Activated T-cell treated with anti-CD3 and anti-CD28 coated beads for 24 hours (primary cell): Measurements from ENCODE around the gene TAS2R43.
"Not testable (repeated sequence)": the region's sequence is repeated elsewhere in the genome, so short reads cannot be mapped to it uniquely, and the experiment has no call there.

Experiments
- DNase-seq: peaks from one replicate; pipeline ENCODE4 v3.0.0-alpha.2; 2020; ENCODE audit warnings: low read depth

The TAS2R43 gene

GRCh38 chr12:11092128-11092527, at the start of gene TAS2R43:
TAS2R43 (minus strand) TSS chr12:11092313; CDS start chr12:11092229, 84 bp downstream.
- no peak for DNase-seq

- no peak for DNase-seq
Measured at GRCh38 chr12:11136075-11136474, 44.0 kb upstream of the TAS2R43 start.

- no peak for DNase-seq
Measured at GRCh38 chr12:11134305-11134704, 42.2 kb upstream of the TAS2R43 start, which contains the start of gene TAS2R30. TAS2R30 (minus strand) TSS chr12:11134644; CDS start chr12:11134244, 400 bp downstream.

- no peak for DNase-seq
Measured at GRCh38 chr12:11133816-11134215, 41.7 kb upstream of the TAS2R43 start.

GRCh38 chr12:11133162-11133561, 41.0 kb upstream of the TAS2R43 start:
- no peak for DNase-seq

GRCh38 chr12:11130999-11131398, 38.9 kb upstream of the TAS2R43 start:
- DNase-seq = no peak

GRCh38 chr12:11130382-11130781, 38.3 kb upstream of the TAS2R43 start:
- no peak for DNase-seq

GRCh38 chr12:11114130-11114529, 22.0 kb upstream of the TAS2R43 start:
- DNase-seq = not testable (repeated sequence)

- DNase-seq = not testable (repeated sequence)
Measured at GRCh38 chr12:11111213-11111612, 19.1 kb upstream of the TAS2R43 start.

GRCh38 chr12:11108862-11109261, 16.7 kb upstream of the TAS2R43 start:
- no peak for DNase-seq

- no peak for DNase-seq
Measured at GRCh38 chr12:11107719-11108118, 15.6 kb upstream of the TAS2R43 start.

GRCh38 chr12:11106288-11106687, 14.2 kb upstream of the TAS2R43 start:
- DNase-seq = no peak

GRCh38 chr12:11105546-11105945, 13.4 kb upstream of the TAS2R43 start:
- no peak for DNase-seq

GRCh38 chr12:11094910-11095309, 2.8 kb upstream of the TAS2R43 start:
- DNase-seq = not testable (repeated sequence)

GRCh38 chr12:11089246-11089645, 2.9 kb downstream of the TAS2R43 start:
- no peak for DNase-seq

GRCh38 chr12:11085419-11085818, 6.7 kb downstream of the TAS2R43 start:
- DNase-seq = peak; percentile 13

GRCh38 chr12:11081987-11082386, 10.1 kb downstream of the TAS2R43 start:
- no peak for DNase-seq

- no peak for DNase-seq
Measured at GRCh38 chr12:11078246-11078645, 13.9 kb downstream of the TAS2R43 start.

GRCh38 chr12:11075642-11076041, 16.5 kb downstream of the TAS2R43 start:
- DNase-seq = no peak

GRCh38 chr12:11071414-11071813, 20.7 kb downstream of the TAS2R43 start:
- DNase-seq = no peak

GRCh38 chr12:11070999-11071398, 21.1 kb downstream of the TAS2R43 start:
- DNase-seq = no peak

GRCh38 chr12:11069854-11070365, 22.2 kb downstream of the TAS2R43 start:
- no peak for DNase-seq

- DNase-seq = no peak
Measured at GRCh38 chr12:11067514-11067913, 24.6 kb downstream of the TAS2R43 start.

- DNase-seq = not testable (repeated sequence)
Measured at GRCh38 chr12:11062194-11062593, 29.9 kb downstream of the TAS2R43 start, which contains the start of gene TAS2R46. TAS2R46 (minus strand) TSS chr12:11062294; CDS start chr12:11062294, 0 bp downstream.
